ENCODE data around the gene OVCH2. TPM values are rescaled to one million over a fixed set of nuclear protein-coding genes. Genes with fewer than 3 reads are reported as not detected.

Gene OVCH2
- polyA plus RNA-seq, 3 donors: not detected

- TF ChIP-seq CTCF (IDR thresholded peaks at IDR 0.05): no peak
Measured at GRCh38 chr11:7648264-7648663, 58.0 kb downstream of the OVCH2 start.

GRCh38 chr11:7646866-7647265, 59.4 kb downstream of the OVCH2 start:
- Histone ChIP-seq H3K27me3 (ENCODE audit: control insufficient read depth in 2 of 2, insufficient read depth in 2 of 2, low read length in 2 of 2) (no peaks in the 10 kb centered on the region), H3K9ac (ENCODE audit: insufficient read depth, low read length, poor library complexity, severe bottlenecking) (no peak overlapping the region), H3K79me2 (ENCODE audit: insufficient read depth, low read length) (no peaks in the 10 kb centered on the region), H4K20me1 (ENCODE audit: insufficient read depth, low read length) (peaks cover 8% of the 10 kb centered on the region), H3K9me3 (replicated peaks in 1 of 2; ENCODE audit: control insufficient read depth in 1 of 2, insufficient read depth in 1 of 2, low read length in 2 of 2) (no peaks in the 10 kb centered on the region), H2AFZ (ENCODE audit: insufficient read depth, low read depth, low read length, poor library complexity, severe bottlenecking) (no peak overlapping the region), H3K36me3 (replicated peaks in 1 of 2; ENCODE audit: control insufficient read depth in 1 of 2, insufficient read depth in 2 of 2, low read length in 2 of 2) (peaks cover 61 to 97% of the 10 kb centered on the region in 2 donors), H3K4me1 (ENCODE audit: control insufficient read depth in 1 of 2, insufficient read depth in 2 of 2, low read length in 2 of 2) (peaks cover 8 to 15% of the 10 kb centered on the region in 2 donors), H3K4me2 (replicated peaks; ENCODE audit: extremely low read depth, low read length, poor library complexity, severe bottlenecking) (no peak overlapping the region), H3K4me3 (replicated peaks in 1 of 3; ENCODE audit: low read depth in 2 of 3, low read length in 3 of 3) (no peak overlapping the region), H3K27ac (ENCODE audit: low read depth in 1 of 2, low read length in 2 of 2) (no peak overlapping the region)
- H3K36me3 Mint-ChIP-seq: peaks cover 93 to 95% of the 10 kb centered on the region in 2 donors
- DNase-seq: no peak
- H3K27ac Mint-ChIP-seq: no peak overlapping the region
- intact Hi-C loops (cut with micrococcal nuclease): no loop called here
- no peak for TF ChIP-seq CTCF (IDR thresholded peaks at IDR 0.05)
- H3K9me3 Mint-ChIP-seq: peaks cover 0 to 2% (median 0%) of the 10 kb centered on the region in 7 donors
- no peak overlapping the region for H3K4me3 Mint-ChIP-seq
- no CpG with 5 or more reads among the region's 2 CpGs for WGBS (ENCODE audit: insufficient coverage)
- peaks cover 10% of the 10 kb centered on the region for H3K4me1 Mint-ChIP-seq
- peaks cover 0 to 5% (median 3%) of the 10 kb centered on the region in 3 donors for H3K27me3 Mint-ChIP-seq (ENCODE audit: low read depth in 3 of 3)

More at GRCh38 chr11:7648264-7648663, 58.0 kb downstream of the OVCH2 start:
- no peaks in the 10 kb centered on the region for H3K79me2 ChIP-seq (ENCODE audit: insufficient read depth, low read length)
- no peak overlapping the region for H3K27ac Mint-ChIP-seq
- peaks cover 10% of the 10 kb centered on the region for H3K4me1 Mint-ChIP-seq
- intact Hi-C loops (cut with micrococcal nuclease): no loop called here
- no peak overlapping the region for H2AFZ ChIP-seq (ENCODE audit: insufficient read depth, low read depth, low read length, poor library complexity, severe bottlenecking)
- H3K4me3 ChIP-seq (replicated peaks in 1 of 3; ENCODE audit: low read depth in 2 of 3, low read length in 3 of 3): no peak overlapping the region
- H3K9ac ChIP-seq (ENCODE audit: insufficient read depth, low read length, poor library complexity, severe bottlenecking): no peak overlapping the region
- peaks cover 0 to 5% (median 3%) of the 10 kb centered on the region in 3 donors for H3K27me3 Mint-ChIP-seq (ENCODE audit: low read depth in 3 of 3)
- H3K27ac ChIP-seq (ENCODE audit: low read depth in 1 of 2, low read length in 2 of 2): no peak overlapping the region
- no peak overlapping the region for H3K4me2 ChIP-seq (replicated peaks; ENCODE audit: extremely low read depth, low read length, poor library complexity, severe bottlenecking)
- no CpG with 5 or more reads among the region's 3 CpGs for WGBS (ENCODE audit: insufficient coverage)
- H3K9me3 ChIP-seq (replicated peaks in 1 of 2; ENCODE audit: control insufficient read depth in 1 of 2, insufficient read depth in 1 of 2, low read length in 2 of 2): no peaks in the 10 kb centered on the region
- peaks cover 12% of the 10 kb centered on the region for H4K20me1 ChIP-seq (ENCODE audit: insufficient read depth, low read length)
- no peak overlapping the region for H3K4me3 Mint-ChIP-seq
- H3K9me3 Mint-ChIP-seq: peaks cover 0 to 2% (median 0%) of the 10 kb centered on the region in 7 donors
- H3K27me3 ChIP-seq (ENCODE audit: control insufficient read depth in 2 of 2, insufficient read depth in 2 of 2, low read length in 2 of 2): no peaks in the 10 kb centered on the region
- no peak for DNase-seq
- H3K36me3 ChIP-seq (replicated peaks in 1 of 2; ENCODE audit: control insufficient read depth in 1 of 2, insufficient read depth in 2 of 2, low read length in 2 of 2): peaks cover 61 to 97% of the 10 kb centered on the region in 2 donors
- peaks cover 8 to 15% of the 10 kb centered on the region in 2 donors for H3K4me1 ChIP-seq (ENCODE audit: control insufficient read depth in 1 of 2, insufficient read depth in 2 of 2, low read length in 2 of 2)
- peaks cover 94 to 96% of the 10 kb centered on the region in 2 donors for H3K36me3 Mint-ChIP-seq

All from CD14-positive monocyte (primary cell).